AG04449 (cell line): ENCODE results near the gene EOLA1.
A peak's percentile ranks its signal among the peaks of the same experiment; 100 is the strongest.

Experiments used
- CTCF ChIA-PET: fragments of 350-600 bp; formaldehyde crosslinking; extraction: SDS; loops from one replicate; lab custom pipeline; 2021; ENCODE audit warnings: antibody characterized with exemption; lab: Yijun Ruan, JAX
- POLR2A ChIA-PET: fragments of 400-600, 350-600 bp; formaldehyde crosslinking; extraction: SDS; loops from one replicate; lab custom pipeline; 2020; ENCODE audit warnings: antibody characterized with exemption, inconsistent platforms; lab: Yijun Ruan, JAX
- DNase-seq: peaks from one replicate; pipeline ENCODE4 v3.0.0-alpha.2; 2010; ENCODE audit warnings: low read depth, low spot score
- H3K4me3 ChIP-seq: 2 replicates; pipeline ENCODE4 v1.5.1; 2011; ENCODE audit warnings: low read depth, mild to moderate bottlenecking, control low read depth, low read length
- TF ChIP-seq, protein P1 (sequence below): IDR thresholded peaks from one replicate; pipeline ENCODE4 v1.5.1; 2011; ENCODE audit warnings: mild to moderate bottlenecking, moderate library complexity, low read length, control low read depth, inconsistent platforms; ENCODE audit not compliant: insufficient read depth; ENCODE audit errors: missing control alignments

EOLA1 gene

GRCh38 chrX:149504915-149505651 lies 35.7 kb upstream of the EOLA1 start, which contains the start of gene IDS:
Gene IDS (minus strand): TSS chrX:149505306. CDS start chrX:149505137, 169 bp downstream.
- POLR2A ChIA-PET: interaction anchor here (0.7 to 1.3 kb wide), 4 partner anchors 23 to 608 kb away, joined by 3 to 5 read pairs (median 3); no protein-coding TSS in a partner anchor
- H3K4me3 ChIP-seq: peak within 1 kb of the TSS; percentile 71
- TF ChIP-seq, protein P1, sequence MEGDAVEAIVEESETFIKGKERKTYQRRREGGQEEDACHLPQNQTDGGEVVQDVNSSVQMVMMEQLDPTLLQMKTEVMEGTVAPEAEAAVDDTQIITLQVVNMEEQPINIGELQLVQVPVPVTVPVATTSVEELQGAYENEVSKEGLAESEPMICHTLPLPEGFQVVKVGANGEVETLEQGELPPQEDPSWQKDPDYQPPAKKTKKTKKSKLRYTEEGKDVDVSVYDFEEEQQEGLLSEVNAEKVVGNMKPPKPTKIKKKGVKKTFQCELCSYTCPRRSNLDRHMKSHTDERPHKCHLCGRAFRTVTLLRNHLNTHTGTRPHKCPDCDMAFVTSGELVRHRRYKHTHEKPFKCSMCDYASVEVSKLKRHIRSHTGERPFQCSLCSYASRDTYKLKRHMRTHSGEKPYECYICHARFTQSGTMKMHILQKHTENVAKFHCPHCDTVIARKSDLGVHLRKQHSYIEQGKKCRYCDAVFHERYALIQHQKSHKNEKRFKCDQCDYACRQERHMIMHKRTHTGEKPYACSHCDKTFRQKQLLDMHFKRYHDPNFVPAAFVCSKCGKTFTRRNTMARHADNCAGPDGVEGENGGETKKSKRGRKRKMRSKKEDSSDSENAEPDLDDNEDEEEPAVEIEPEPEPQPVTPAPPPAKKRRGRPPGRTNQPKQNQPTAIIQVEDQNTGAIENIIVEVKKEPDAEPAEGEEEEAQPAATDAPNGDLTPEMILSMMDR: no peak
- CTCF ChIA-PET: interaction anchor here (1.5 kb wide), 1 partner anchor 13 kb away, joined by 4 read pairs; no protein-coding TSS in a partner anchor
- no peak for DNase-seq

- ChIA-PET POLR2A (interaction anchor here (1.0 kb wide), 1 partner anchor 33 kb away, joined by 5 read pairs; no protein-coding TSS in a partner anchor), CTCF (interaction anchor here (1.5 kb wide), 1 partner anchor 13 kb away, joined by 4 read pairs; no protein-coding TSS in a partner anchor)
- H3K4me3 ChIP-seq: no peak overlapping the region; the same call in 1 of the 2 replicates
- TF ChIP-seq, protein P1: no peak
- no peak for DNase-seq
Measured at GRCh38 chrX:149505671-149506070, 35.1 kb upstream of the EOLA1 start.

DNA sequence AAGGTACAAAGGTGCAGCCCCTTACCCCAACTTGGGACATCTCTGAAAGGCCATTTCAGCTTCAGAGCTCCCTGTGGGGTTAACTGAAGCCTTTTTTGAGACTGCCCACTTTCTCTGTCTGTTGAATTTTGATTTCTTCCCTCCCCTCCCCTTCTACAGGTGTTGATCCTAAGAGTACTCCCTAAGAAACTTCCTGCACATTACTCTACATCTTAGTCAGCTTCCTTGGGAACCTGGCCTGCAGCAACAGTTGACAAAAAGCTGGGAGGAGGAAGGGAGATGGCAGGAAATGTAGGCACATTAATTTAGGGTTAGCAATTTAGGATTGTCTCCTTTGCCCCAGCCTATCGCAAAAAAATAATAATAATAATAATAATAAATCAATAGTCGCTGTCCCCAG lies 34.5 kb upstream of the EOLA1 start:
- ChIA-PET POLR2A (no interaction called here), CTCF (interaction anchor here (1.5 kb wide), 1 partner anchor 12 kb away, joined by 4 read pairs; no protein-coding TSS in a partner anchor)
- DNase-seq: no peak
- TF ChIP-seq, protein P1: no peak
- no peak overlapping the region for H3K4me3 ChIP-seq

DNA sequence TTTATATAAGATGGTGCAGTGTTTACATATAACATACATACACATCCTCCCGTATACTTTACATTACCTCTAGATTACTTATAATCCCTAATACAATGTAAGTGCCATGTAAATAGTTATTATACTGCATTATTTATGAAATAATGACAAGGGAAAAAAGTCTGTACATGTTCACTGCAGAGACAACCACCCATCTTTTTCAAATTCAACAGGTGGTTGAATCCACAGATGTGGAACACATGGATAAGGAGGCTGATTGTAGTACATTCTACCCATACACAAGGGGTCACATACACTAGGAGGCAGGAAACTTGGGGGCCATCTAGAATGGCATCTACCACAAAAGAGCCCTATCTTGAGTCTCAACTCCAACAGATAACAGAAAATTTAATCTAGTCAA lies 32.3 kb upstream of the EOLA1 start:
- DNase-seq: no peak
- no peak overlapping the region for H3K4me3 ChIP-seq
- ChIA-PET POLR2A (no interaction called here), CTCF (no interaction called here)
- TF ChIP-seq, protein P1: no peak

DNA sequence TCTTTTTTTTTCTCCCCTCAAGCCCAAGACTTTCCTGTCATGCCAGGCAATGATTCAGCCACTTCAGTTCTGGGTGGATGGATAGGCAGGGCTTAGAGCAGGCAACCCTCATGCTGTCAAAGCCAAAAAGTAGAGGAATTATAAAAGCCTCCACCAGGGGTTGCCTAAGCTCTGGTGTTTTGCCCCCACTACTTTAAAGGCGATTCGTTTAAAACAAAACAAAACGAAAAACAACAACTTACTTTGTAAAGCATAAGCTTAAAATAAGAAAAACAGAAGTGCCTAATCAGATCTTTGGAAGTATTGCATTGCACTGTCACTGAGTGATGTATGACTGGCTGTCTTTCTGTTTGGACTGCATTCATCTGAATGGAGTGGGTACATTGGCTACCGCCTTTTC lies 30.4 kb upstream of the EOLA1 start:
- ChIA-PET CTCF (interaction anchor here (0.9 to 3.8 kb wide), 2 partner anchors 9 to 11 kb away, joined by 3 to 25 read pairs; no protein-coding TSS in a partner anchor), POLR2A (no interaction called here)
- TF ChIP-seq, protein P1: no peak
- no peak for DNase-seq
- H3K4me3 ChIP-seq: no peak overlapping the region

DNA sequence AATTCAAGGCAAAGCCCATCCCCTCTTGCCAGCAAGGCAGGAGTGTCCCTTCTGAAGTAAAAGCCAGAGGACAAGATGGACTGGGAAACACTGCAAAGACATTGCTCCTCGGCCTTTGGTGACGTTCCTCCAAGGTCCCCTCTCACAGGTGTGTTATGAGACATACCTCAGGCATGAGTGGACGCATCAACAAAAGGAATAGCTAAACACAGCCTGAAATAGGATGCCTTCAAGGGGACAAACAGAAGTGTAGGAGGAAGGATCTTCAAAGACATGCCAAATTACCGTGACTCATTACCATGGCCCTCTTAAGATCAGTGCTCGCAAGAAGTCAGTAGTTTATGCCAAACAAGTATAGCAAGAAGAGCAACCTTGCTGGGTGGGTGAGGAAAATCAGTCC lies 29.7 kb upstream of the EOLA1 start:
- CTCF ChIA-PET: interaction anchor here (2.5 to 3.8 kb wide), 2 partner anchors 11 to 17 kb away, joined by 6 to 25 read pairs; no protein-coding TSS in a partner anchor
- POLR2A ChIA-PET: no interaction called here
- TF ChIP-seq, protein P1: no peak
- no peak for DNase-seq
- no peak overlapping the region for H3K4me3 ChIP-seq
